Measurements from ENCODE around the gene PPFIBP1. TPM values are rescaled to one million over a fixed set of nuclear protein-coding genes. Genes with fewer than 3 reads are reported as not detected.

The PPFIBP1 gene
- polyA plus RNA-seq, 1 of the 3 experiments (the other 2 are of a cell fraction): 55.0 TPM

- no peak for DNase-seq
- H3K9me3 ChIP-seq: no peaks in the 10 kb centered on the region
- WGBS (ENCODE audit: low lambda C conversion rate): 90% methylated on average over 3 of the region's 3 CpGs
- H3K27me3 ChIP-seq (ENCODE audit: insufficient read depth): no peaks in the 10 kb centered on the region
- peaks cover 45% of the 10 kb centered on the region for H3F3A ChIP-seq (replicated peaks; ENCODE audit: insufficient read depth)
- H3K4me1 ChIP-seq (ENCODE audit: control insufficient read depth in 1 of 2, insufficient read depth in 2 of 2, low read depth in 1 of 2, low read length in 1 of 2): peaks cover 0 to 52% of the 10 kb centered on the region in 2 experiments
- peaks cover 92% of the 10 kb centered on the region for H3K79me2 ChIP-seq (ENCODE audit: insufficient read depth)
- ChIA-PET CTCF (interaction anchor here (0.6 to 1.1 kb wide), 2 partner anchors 9 to 35 kb away, joined by 3 read pairs; no protein-coding TSS in a partner anchor), POLR2A (interaction anchor here (0.6 kb wide), 1 partner anchor 16 kb away, joined by 3 read pairs; no protein-coding TSS in a partner anchor)
- H3K9me2 ChIP-seq: no peaks in the 10 kb centered on the region
- peaks cover 17 to 42% of the 10 kb centered on the region in 2 experiments for H3K36me3 ChIP-seq (replicated peaks in 1 of 2; ENCODE audit: control insufficient read depth in 1 of 2, insufficient read depth in 2 of 2, low read length in 1 of 2)
- TF ChIP-seq POLR2AphosphoS5 (IDR thresholded peaks at IDR 0.05; ENCODE audit: low read depth, low read length) (no peak), ELF1 (IDR thresholded peaks at IDR 0.05) (no peak), FOSL2 (IDR thresholded peaks at IDR 0.05; ENCODE audit: borderline replicate concordance, low read depth) (no peak), REST (IDR thresholded peaks at IDR 0.05; ENCODE audit: low read depth, low read length) (no peak), MXI1 (IDR thresholded peaks at IDR 0.05; ENCODE audit: low read depth, low read length) (no peak), USF2 (IDR thresholded peaks at IDR 0.05; ENCODE audit: borderline replicate concordance, low read depth, low read length) (no peak), FOXM1 (IDR thresholded peaks at IDR 0.05; ENCODE audit: low read depth) (no peak), MAX (IDR thresholded peaks at IDR 0.05; ENCODE audit: low read depth) (no peak), ZBTB33 (IDR thresholded peaks at IDR 0.05; ENCODE audit: borderline replicate concordance, low read depth) (no peak), TAF1 (IDR thresholded peaks at IDR 0.05; ENCODE audit: borderline replicate concordance, low read depth, low read length) (no peak), FOXJ3 (CRISPR knock-in tag; IDR thresholded peaks at IDR 0.05) (no peak)
- H3K27ac ChIP-seq (ENCODE audit: low read depth in 2 of 2, low read length in 1 of 2): peak overlapping the region in 1 of 2 experiments; percentile 100; a peak in 3 of 4 replicates
- H2AFZ ChIP-seq (ENCODE audit: low read depth): no peak overlapping the region
- H4K20me1 ChIP-seq (ENCODE audit: insufficient read depth): no peaks in the 10 kb centered on the region
- no peak overlapping the region for H3K4me3 ChIP-seq (ENCODE audit: low read depth in 2 of 2, low read length in 1 of 2)
- peak overlapping the region; percentile 48 for H3K4me2 ChIP-seq
- H3K9ac ChIP-seq: no peak overlapping the region
These were observed 52.8 kb downstream of the PPFIBP1 start for GRCh38 chr12:27576667-27577347.

Measured in SK-N-SH (cell line).